ENCODE results near the gene LGALS16.
"Not testable (repeated sequence)": the region's sequence is repeated elsewhere in the genome, so short reads cannot be mapped to it uniquely, and the experiment has no call there.

Gene LGALS16

GRCh38 chr19:39677961-39678889 is 22.5 kb downstream of the LGALS16 start:
- no peak for DNase-seq (ENCODE audit: low read depth)

- no peak for DNase-seq (ENCODE audit: low read depth)
Observed at GRCh38 chr19:39679056-39679790, 23.5 kb downstream of the LGALS16 start.

GRCh38 chr19:39679791-39680168 is 24.1 kb downstream of the LGALS16 start:
- DNase-seq (ENCODE audit: low read depth) = no peak

- DNase-seq (ENCODE audit: low read depth) = no peak
Observed at GRCh38 chr19:39680593-39680992, 24.9 kb downstream of the LGALS16 start.

- DNase-seq (ENCODE audit: low read depth) = no peak
Observed at GRCh38 chr19:39681416-39681815, 25.7 kb downstream of the LGALS16 start.

- no peak for DNase-seq (ENCODE audit: low read depth)
Observed at GRCh38 chr19:39684267-39684666, 28.6 kb downstream of the LGALS16 start.

GRCh38 chr19:39686739-39687138 is 31.0 kb downstream of the LGALS16 start:
- DNase-seq (ENCODE audit: low read depth) = no peak

- DNase-seq (ENCODE audit: low read depth) = not testable (repeated sequence)
Observed at GRCh38 chr19:39688637-39689036, 32.9 kb downstream of the LGALS16 start.

- DNase-seq (ENCODE audit: low read depth) = no peak
Observed at GRCh38 chr19:39692166-39692565, 36.5 kb downstream of the LGALS16 start.

- DNase-seq (ENCODE audit: low read depth) = no peak
Observed at GRCh38 chr19:39692822-39693221, 37.1 kb downstream of the LGALS16 start.

- no peak for DNase-seq (ENCODE audit: low read depth)
Observed at GRCh38 chr19:39695759-39696158, 40.0 kb downstream of the LGALS16 start.

- no peak for DNase-seq (ENCODE audit: low read depth)
Observed at GRCh38 chr19:39696387-39696786, 40.7 kb downstream of the LGALS16 start.

- DNase-seq (ENCODE audit: low read depth) = no peak
Observed at GRCh38 chr19:39698535-39698934, 42.8 kb downstream of the LGALS16 start.

- no peak for DNase-seq (ENCODE audit: low read depth)
Observed at GRCh38 chr19:39701291-39701690, 45.6 kb downstream of the LGALS16 start.

- no peak for DNase-seq (ENCODE audit: low read depth)
Observed at GRCh38 chr19:39704181-39705044, 48.7 kb downstream of the LGALS16 start, which contains the start of gene LGALS14. TSS of gene LGALS14 (plus strand) at chr19:39704481. CDS start at chr19:39704529, 48 bp downstream.

GRCh38 chr19:39705578-39706188 is 50.0 kb downstream of the LGALS16 start:
- DNase-seq (ENCODE audit: low read depth) = no peak

GRCh38 chr19:39708594-39708993 is 52.9 kb downstream of the LGALS16 start:
- DNase-seq (ENCODE audit: low read depth) = no peak

GRCh38 chr19:39709026-39709872 is 53.5 kb downstream of the LGALS16 start:
- no peak for DNase-seq (ENCODE audit: low read depth)

Data from GM04503 (cell line).